Neural progenitor cell (in vitro differentiated cells): ENCODE data around the gene SCRN1.

Experiments
- EZH2 ChIP-seq: fragments of 200-600 bp; sonication (generic); IDR thresholded peaks from 2 replicates; pipeline ENCODE4 v1.6.1; 2017; ENCODE audit warnings: antibody characterized with exemption, mild to moderate bottlenecking, moderate library complexity
- EZH2phosphoT487 ChIP-seq: fragments of 200-600 bp; sonication (generic); IDR thresholded peaks from 2 replicates; pipeline ENCODE4 v1.6.1; 2017; ENCODE audit warnings: antibody characterized with exemption
- TF ChIP-seq, protein P1 (sequence below): fragments of 200-600 bp; sonication (generic); IDR thresholded peaks from 2 replicates; pipeline ENCODE4 v1.5.1; 2017; ENCODE audit warnings: antibody characterized with exemption, mild to moderate bottlenecking

DNA sequence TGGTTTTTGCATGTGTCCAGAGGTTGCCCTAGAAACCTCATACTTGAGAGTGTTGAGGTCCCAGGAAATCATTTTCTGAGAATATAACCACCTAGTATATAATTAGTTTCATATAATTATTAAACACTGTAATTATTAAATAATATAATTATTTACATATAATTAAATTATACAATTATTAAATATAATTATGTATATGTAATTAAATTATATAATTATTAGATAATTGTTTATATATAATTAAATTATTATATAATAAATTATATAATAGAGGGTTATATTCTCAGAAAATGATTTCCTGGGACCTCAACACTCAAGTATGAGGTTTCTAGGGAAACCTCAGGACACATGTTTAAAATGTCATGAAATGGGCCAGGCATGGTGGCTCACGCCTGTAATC is 27.6 kb downstream of the SCRN1 start:
- TF ChIP-seq EZH2 (no peak), EZH2phosphoT487 (no peak)
- TF ChIP-seq, protein P1, sequence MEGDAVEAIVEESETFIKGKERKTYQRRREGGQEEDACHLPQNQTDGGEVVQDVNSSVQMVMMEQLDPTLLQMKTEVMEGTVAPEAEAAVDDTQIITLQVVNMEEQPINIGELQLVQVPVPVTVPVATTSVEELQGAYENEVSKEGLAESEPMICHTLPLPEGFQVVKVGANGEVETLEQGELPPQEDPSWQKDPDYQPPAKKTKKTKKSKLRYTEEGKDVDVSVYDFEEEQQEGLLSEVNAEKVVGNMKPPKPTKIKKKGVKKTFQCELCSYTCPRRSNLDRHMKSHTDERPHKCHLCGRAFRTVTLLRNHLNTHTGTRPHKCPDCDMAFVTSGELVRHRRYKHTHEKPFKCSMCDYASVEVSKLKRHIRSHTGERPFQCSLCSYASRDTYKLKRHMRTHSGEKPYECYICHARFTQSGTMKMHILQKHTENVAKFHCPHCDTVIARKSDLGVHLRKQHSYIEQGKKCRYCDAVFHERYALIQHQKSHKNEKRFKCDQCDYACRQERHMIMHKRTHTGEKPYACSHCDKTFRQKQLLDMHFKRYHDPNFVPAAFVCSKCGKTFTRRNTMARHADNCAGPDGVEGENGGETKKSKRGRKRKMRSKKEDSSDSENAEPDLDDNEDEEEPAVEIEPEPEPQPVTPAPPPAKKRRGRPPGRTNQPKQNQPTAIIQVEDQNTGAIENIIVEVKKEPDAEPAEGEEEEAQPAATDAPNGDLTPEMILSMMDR = no peak
